Loucy (cell line): ENCODE measurements around the gene PTH2.

Experiments used
- H2AFZ ChIP-seq: fragments of 200-600 bp; sonication (generic); 2 replicates; pipeline ENCODE4 v1.6.0; 2016; ENCODE audit warnings: antibody characterized with exemption, mild to moderate bottlenecking, low read length, moderate library complexity
- H3F3A ChIP-seq: fragments of 200-600 bp; 2 replicates; pipeline ENCODE4 v1.6.0; 2016; ENCODE audit warnings: antibody characterized with exemption, low read depth, mild to moderate bottlenecking
- H3K27me3 ChIP-seq: fragments of 200-600 bp; sonication (generic); 2 replicates; pipeline ENCODE4 v1.6.1; 2014; ENCODE audit warnings: low read length, mild to moderate bottlenecking; ENCODE audit not compliant: insufficient read depth, poor library complexity, severe bottlenecking
- H3K36me3 ChIP-seq: fragments of 200-600 bp; sonication (generic); 2 replicates; pipeline ENCODE4 v1.6.1; 2016; ENCODE audit warnings: low read length; ENCODE audit not compliant: insufficient read depth
- H3K4me1 ChIP-seq: fragments of 200-600 bp; sonication (generic); 2 replicates; pipeline ENCODE4 v1.5.1; 2014; ENCODE audit warnings: low read length, mild to moderate bottlenecking; ENCODE audit not compliant: insufficient read depth, poor library complexity, severe bottlenecking
- H3K4me2 ChIP-seq: fragments of 200-600 bp; sonication (generic); 2 replicates; pipeline ENCODE4 v1.6.0; 2014; ENCODE audit warnings: antibody characterized with exemption, low read length, low read depth, mild to moderate bottlenecking; ENCODE audit not compliant: poor library complexity, severe bottlenecking
- H3K4me3 ChIP-seq: fragments of 200-600 bp; sonication (generic); 2 replicates; pipeline ENCODE4 v1.5.1; 2014; ENCODE audit warnings: low read length, mild to moderate bottlenecking, mixed read lengths; ENCODE audit not compliant: poor library complexity, severe bottlenecking
- H3K79me2 ChIP-seq: fragments of 200-600 bp; sonication (generic); 2 replicates; pipeline ENCODE4 v1.6.1; 2014; ENCODE audit warnings: low read length; ENCODE audit not compliant: insufficient read depth
- H3K9ac ChIP-seq: fragments of 200-600 bp; sonication (generic); 2 replicates; pipeline ENCODE4 v1.6.0; 2014; ENCODE audit warnings: mild to moderate bottlenecking, low read depth, low read length, moderate library complexity; ENCODE audit not compliant: poor library complexity, severe bottlenecking
- H3K9me2 ChIP-seq: fragments of 200-600 bp; sonication (generic); replicated peaks from 2 replicates; pipeline ENCODE4 v1.6.1; 2016; ENCODE audit warnings: low read depth, low read length, mixed read lengths
- H3K9me3 ChIP-seq: fragments of 200-600 bp; sonication (generic); 2 replicates; pipeline ENCODE4 v1.6.1; 2014; ENCODE audit warnings: mild to moderate bottlenecking, antibody characterized with exemption, low read length, low read depth; ENCODE audit not compliant: insufficient read depth
- H4K20me1 ChIP-seq: fragments of 200-600 bp; sonication (generic); 2 replicates; pipeline ENCODE4 v1.6.0; 2014; ENCODE audit warnings: antibody characterized with exemption, low read length, mild to moderate bottlenecking; ENCODE audit not compliant: insufficient read depth, poor library complexity, severe bottlenecking
- EZH2phosphoT487 ChIP-seq: fragments of 200-600 bp; IDR thresholded peaks from 2 replicates; pipeline ENCODE4 v1.6.1; 2018; ENCODE audit warnings: antibody characterized with exemption, mild to moderate bottlenecking, moderate library complexity, borderline replicate concordance
- TF ChIP-seq, protein P1 (sequence below): fragments of 200-600 bp; sonication (generic); conservative IDR thresholded peaks from 2 replicates; pipeline ENCODE4 v1.5.1; 2014; ENCODE audit warnings: mild to moderate bottlenecking, antibody characterized with exemption, low read length

The PTH2 gene

DNA sequence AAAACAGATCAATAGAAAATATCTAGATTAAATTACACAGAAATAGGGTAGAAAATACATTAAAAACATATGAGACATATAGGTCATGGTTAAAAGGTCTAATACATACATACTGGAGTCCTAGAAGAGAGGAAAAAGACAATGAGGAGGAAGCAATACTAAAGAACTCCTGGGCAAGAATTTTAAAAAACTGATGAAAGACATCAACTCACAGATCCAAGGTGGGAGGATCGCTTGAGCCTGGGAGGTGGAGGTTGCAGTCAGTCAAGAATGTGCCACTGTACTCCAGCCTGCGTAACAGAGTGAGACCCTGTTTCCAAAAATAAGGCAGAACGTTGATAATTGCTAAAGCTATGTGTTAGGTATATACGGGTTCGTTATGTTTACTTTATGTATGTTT is 40.6 kb downstream of the PTH2 start:
- H3K4me3 ChIP-seq, result no peak overlapping the region
- H3K79me2 ChIP-seq, result no peaks in the 10 kb centered on the region
- H3K9ac ChIP-seq, result no peak overlapping the region
- H3K4me1 ChIP-seq, result no peaks in the 10 kb centered on the region
- H4K20me1 ChIP-seq, result no peaks in the 10 kb centered on the region
- no peaks in the 10 kb centered on the region for H3K36me3 ChIP-seq
- 0 out of 2 replicates have a peak, but pooled peaks cover 4% of the 10 kb centered on the region for H3K9me3 ChIP-seq
- no peak overlapping the region for H3K4me2 ChIP-seq
- no peak overlapping the region for H2AFZ ChIP-seq
- H3K27me3 ChIP-seq, result no peaks in the 10 kb centered on the region
- no peaks in the 10 kb centered on the region for H3K9me2 ChIP-seq
- H3F3A ChIP-seq, result no peaks in the 10 kb centered on the region; the same call in 1 of the 2 replicates
- no peak for TF ChIP-seq EZH2phosphoT487
- TF ChIP-seq, protein P1, sequence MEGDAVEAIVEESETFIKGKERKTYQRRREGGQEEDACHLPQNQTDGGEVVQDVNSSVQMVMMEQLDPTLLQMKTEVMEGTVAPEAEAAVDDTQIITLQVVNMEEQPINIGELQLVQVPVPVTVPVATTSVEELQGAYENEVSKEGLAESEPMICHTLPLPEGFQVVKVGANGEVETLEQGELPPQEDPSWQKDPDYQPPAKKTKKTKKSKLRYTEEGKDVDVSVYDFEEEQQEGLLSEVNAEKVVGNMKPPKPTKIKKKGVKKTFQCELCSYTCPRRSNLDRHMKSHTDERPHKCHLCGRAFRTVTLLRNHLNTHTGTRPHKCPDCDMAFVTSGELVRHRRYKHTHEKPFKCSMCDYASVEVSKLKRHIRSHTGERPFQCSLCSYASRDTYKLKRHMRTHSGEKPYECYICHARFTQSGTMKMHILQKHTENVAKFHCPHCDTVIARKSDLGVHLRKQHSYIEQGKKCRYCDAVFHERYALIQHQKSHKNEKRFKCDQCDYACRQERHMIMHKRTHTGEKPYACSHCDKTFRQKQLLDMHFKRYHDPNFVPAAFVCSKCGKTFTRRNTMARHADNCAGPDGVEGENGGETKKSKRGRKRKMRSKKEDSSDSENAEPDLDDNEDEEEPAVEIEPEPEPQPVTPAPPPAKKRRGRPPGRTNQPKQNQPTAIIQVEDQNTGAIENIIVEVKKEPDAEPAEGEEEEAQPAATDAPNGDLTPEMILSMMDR, result no peak

DNA sequence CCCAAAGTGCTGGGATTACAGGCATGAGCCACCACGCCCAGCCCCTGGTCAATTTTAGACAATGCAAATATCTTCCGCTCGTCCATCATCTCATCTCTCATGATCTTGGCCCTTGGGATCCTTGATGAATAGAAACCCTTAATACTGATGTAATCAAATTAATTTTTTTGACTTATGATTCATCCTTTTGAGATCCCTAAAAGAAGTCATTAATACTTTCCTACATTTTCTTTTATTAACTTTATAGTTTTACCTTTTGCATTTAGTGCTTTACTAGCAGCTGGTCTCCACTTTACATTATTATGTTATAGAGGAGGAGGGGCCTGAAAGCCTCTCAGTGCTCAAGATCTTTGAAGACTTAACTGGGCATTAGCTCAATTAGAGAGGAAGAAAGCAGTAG is 42.9 kb downstream of the PTH2 start:
- Histone ChIP-seq H3K79me2 (no peaks in the 10 kb centered on the region), H2AFZ (no peak overlapping the region), H3K4me3 (no peak overlapping the region), H3K9ac (no peak overlapping the region), H3F3A (no peaks in the 10 kb centered on the region), H4K20me1 (no peaks in the 10 kb centered on the region), H3K27me3 (no peaks in the 10 kb centered on the region), H3K4me1 (no peaks in the 10 kb centered on the region), H3K9me2 (no peaks in the 10 kb centered on the region), H3K9me3 (0 out of 2 replicates have a peak, but pooled peaks cover 4% of the 10 kb centered on the region), H3K36me3 (no peaks in the 10 kb centered on the region), H3K4me2 (no peak overlapping the region)
- TF ChIP-seq, protein P1, result no peak
- TF ChIP-seq EZH2phosphoT487, result no peak

DNA sequence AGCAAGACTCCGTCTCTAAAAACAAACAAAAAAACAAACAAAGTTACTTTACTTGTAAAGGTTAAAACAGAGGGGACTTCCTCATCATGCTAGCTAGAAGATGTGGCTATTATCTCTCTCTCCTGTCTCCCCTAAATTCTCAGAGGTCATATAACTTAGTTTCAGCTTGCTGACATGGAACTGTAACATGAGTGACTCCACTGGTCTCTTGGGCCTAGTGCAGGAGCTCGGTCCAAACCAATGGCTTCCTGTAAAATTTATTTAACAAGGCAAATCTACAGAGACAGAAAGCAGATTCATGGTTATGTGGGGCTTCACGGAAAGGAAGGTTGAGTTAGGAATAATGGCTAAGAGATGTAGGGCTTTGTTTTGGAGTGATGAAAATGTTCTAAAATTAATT is 44.7 kb downstream of the PTH2 start:
- Histone ChIP-seq H3K4me2 (no peak overlapping the region), H3F3A (no peaks in the 10 kb centered on the region), H2AFZ (no peak overlapping the region; the same call in 1 of the 2 replicates), H3K9me2 (no peaks in the 10 kb centered on the region), H3K79me2 (no peaks in the 10 kb centered on the region), H3K27me3 (no peaks in the 10 kb centered on the region), H3K4me3 (no peak overlapping the region), H3K36me3 (no peaks in the 10 kb centered on the region), H3K9me3 (0 out of 2 replicates have a peak, but pooled peaks cover 4% of the 10 kb centered on the region), H3K9ac (no peak overlapping the region), H4K20me1 (no peaks in the 10 kb centered on the region), H3K4me1 (no peaks in the 10 kb centered on the region)
- TF ChIP-seq, protein P1, result no peak
- TF ChIP-seq EZH2phosphoT487, result no peak
